IPS DF 6.9 (cell line): Measurements from ENCODE around the gene SLC29A2.

Experiments used
- DNase-seq: peaks from one replicate; pipeline ENCODE4 v3.0.0-alpha.2; 2013; ENCODE audit warnings: low read depth, low spot score
- H3K27ac ChIP-seq: one replicate; pipeline ENCODE4 v1.5.1; 2013; ENCODE audit warnings: low read length, control low read depth
- H3K27me3 ChIP-seq: 2 replicates; pipeline ENCODE4 v1.6.1; 2013; ENCODE audit warnings: mild to moderate bottlenecking, low read length; ENCODE audit not compliant: control insufficient read depth, insufficient read depth
- H3K36me3 ChIP-seq: 2 replicates; pipeline ENCODE4 v1.6.1; 2013; ENCODE audit warnings: low read length; ENCODE audit not compliant: control insufficient read depth, insufficient read depth
- H3K4me1 ChIP-seq: 2 replicates; pipeline ENCODE4 v1.6.1; 2013; ENCODE audit warnings: low read length; ENCODE audit not compliant: control insufficient read depth, insufficient read depth
- H3K4me3 ChIP-seq: 2 replicates; pipeline ENCODE4 v1.5.1; 2013; ENCODE audit warnings: mild to moderate bottlenecking, low read length
- H3K9me3 ChIP-seq: 2 replicates; pipeline ENCODE4 v1.6.1; 2013; ENCODE audit warnings: low read length, inconsistent platforms; ENCODE audit not compliant: control insufficient read depth, insufficient read depth
- WGBS: extraction: QIAGEN DNeasy Blood & Tissue Kit; methylation state at CpG from one replicate; pipeline ENCODE4 v1.1.7; 2013; ENCODE audit warnings: mixed read lengths, missing lambda C conversion rate; ENCODE audit not compliant: insufficient read length, insufficient coverage; 5-methylcytosine and 5-hydroxymethylcytosine counted together

The SLC29A2 gene

DNA sequence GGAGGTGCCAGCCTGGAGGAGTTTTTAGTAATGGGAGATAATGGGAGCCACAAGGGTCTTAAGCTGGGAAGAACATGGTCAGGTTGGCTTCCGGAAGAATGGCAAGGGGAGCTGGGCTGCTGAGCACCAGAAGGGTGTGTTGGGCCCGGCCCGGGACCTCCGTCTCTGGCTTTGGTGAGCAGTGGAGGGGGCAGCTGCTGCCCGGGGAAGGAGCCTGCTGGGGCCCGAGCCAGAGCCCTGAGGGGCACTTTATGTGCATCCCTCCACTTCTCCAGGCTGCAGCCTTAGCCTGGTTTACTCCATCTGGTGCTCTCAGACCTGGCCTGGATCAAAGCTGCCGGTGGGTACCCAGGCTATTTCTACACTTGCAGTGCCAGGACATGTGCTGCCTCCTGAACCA lies 40.5 kb upstream of the SLC29A2 start:
- DNase-seq, result no peak
- H3K27ac ChIP-seq, result no peak overlapping the region
- H3K4me1 ChIP-seq, result peaks cover 16% of the 10 kb centered on the region
- WGBS, result no CpG with 5 or more reads among the region's 7 CpGs
- H3K9me3 ChIP-seq, result no peaks in the 10 kb centered on the region
- no peaks in the 10 kb centered on the region for H3K36me3 ChIP-seq
- no peak overlapping the region for H3K4me3 ChIP-seq
- no peaks in the 10 kb centered on the region for H3K27me3 ChIP-seq

GRCh38 chr11:66411323-66411722 lies 39.8 kb upstream of the SLC29A2 start:
- H3K4me1 ChIP-seq, result peaks cover 16% of the 10 kb centered on the region
- no CpG with 5 or more reads among the region's 4 CpGs for WGBS
- no peaks in the 10 kb centered on the region for H3K9me3 ChIP-seq
- H3K27ac ChIP-seq, result no peak overlapping the region
- H3K4me3 ChIP-seq, result no peak overlapping the region
- H3K27me3 ChIP-seq, result no peaks in the 10 kb centered on the region
- no peak for DNase-seq
- H3K36me3 ChIP-seq, result no peaks in the 10 kb centered on the region

- DNase-seq, result no peak
- Histone ChIP-seq H3K4me3 (no peak overlapping the region), H3K36me3 (no peaks in the 10 kb centered on the region), H3K27me3 (no peaks in the 10 kb centered on the region), H3K4me1 (peaks cover 16% of the 10 kb centered on the region), H3K27ac (no peak overlapping the region), H3K9me3 (no peaks in the 10 kb centered on the region)
- WGBS, result no CpG with 5 or more reads among the region's 12 CpGs
Measured at GRCh38 chr11:66410191-66410590, 38.6 kb upstream of the SLC29A2 start.

DNA sequence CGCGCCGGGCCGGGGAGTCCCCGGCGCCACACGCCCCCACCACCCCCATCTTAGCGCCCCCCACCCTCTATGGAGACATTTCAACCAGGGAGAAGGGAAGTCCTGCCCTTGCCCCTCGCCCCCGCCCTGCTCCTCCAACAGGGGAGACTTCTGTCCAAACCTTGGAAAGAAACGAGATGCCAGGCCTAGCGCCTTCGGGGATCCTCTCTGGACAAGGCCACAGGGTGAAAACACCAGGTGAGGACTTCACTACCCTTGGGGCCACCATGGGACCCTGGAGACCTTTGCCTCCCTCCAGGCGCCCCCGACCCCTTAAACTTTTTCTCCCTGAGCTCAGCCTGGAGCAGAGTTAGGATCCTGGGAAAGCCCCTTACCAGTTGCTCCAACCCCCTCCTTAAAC lies 37.7 kb upstream of the SLC29A2 start:
- H3K36me3 ChIP-seq, result no peaks in the 10 kb centered on the region
- no peaks in the 10 kb centered on the region for H3K27me3 ChIP-seq
- peaks cover 13% of the 10 kb centered on the region for H3K4me1 ChIP-seq
- peak overlapping the region; percentile 44; the same call in 1 of the 2 replicates for H3K4me3 ChIP-seq
- H3K27ac ChIP-seq, result no peak overlapping the region
- no peaks in the 10 kb centered on the region for H3K9me3 ChIP-seq
- DNase-seq, result no peak
- WGBS, result no CpG with 5 or more reads among the region's 15 CpGs

DNA sequence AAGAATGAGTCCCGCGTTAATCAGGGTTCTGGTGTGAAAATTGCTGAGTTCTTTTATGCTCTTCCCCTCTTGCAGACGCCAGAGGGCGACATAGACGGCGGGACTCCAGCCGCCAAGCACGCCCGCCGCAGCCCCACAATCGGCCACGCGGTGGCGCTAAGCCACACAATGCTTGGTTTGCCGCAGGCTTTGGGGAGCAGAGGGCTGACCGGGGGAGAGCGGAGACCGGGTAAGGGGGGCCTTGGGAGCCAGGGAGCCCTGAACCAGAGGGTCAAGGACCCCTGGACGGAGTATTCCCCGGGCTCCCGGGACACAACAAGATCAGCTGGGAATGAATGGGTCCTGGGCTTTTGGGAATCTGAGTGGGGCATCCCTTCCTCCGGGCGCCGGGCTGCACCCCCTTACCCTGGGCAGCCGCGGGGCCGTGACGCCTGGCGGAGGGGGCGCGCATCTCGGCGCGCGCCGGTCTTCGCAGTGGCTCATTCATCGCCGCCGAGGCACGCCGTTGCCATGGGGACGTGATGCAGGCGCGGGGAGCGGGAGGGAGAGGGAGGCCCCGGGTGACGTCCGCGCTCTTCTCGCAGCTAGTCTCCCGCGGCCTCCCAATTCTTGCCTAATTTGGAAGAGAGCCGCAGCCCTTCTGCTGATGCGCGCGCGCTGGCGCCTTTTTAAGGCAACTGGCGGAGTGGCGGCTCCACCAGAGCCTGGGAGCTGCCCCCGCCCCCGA lies 37.1 kb upstream of the SLC29A2 start:
- no CpG with 5 or more reads among the region's 63 CpGs for WGBS
- Histone ChIP-seq H3K36me3 (no peaks in the 10 kb centered on the region), H3K27me3 (no peaks in the 10 kb centered on the region), H3K27ac (no peak overlapping the region), H3K9me3 (no peaks in the 10 kb centered on the region), H3K4me1 (peaks cover 10% of the 10 kb centered on the region), H3K4me3 (peak overlapping the region; percentile 44; the same call in 1 of the 2 replicates)
- peak; percentile 92 for DNase-seq

GRCh38 chr11:66407651-66408050 lies 36.1 kb upstream of the SLC29A2 start:
- no peaks in the 10 kb centered on the region for H3K27me3 ChIP-seq
- no peaks in the 10 kb centered on the region for H3K36me3 ChIP-seq
- H3K4me1 ChIP-seq, result 0 out of 2 replicates have a peak, but pooled peaks cover 4% of the 10 kb centered on the region
- H3K9me3 ChIP-seq, result no peaks in the 10 kb centered on the region
- H3K4me3 ChIP-seq, result no peak overlapping the region
- H3K27ac ChIP-seq, result no peak overlapping the region
- no peak for DNase-seq
- WGBS, result no CpG with 5 or more reads among the region's 5 CpGs

GRCh38 chr11:66393954-66394353 lies 22.4 kb upstream of the SLC29A2 start:
- H3K27ac ChIP-seq, result no peak overlapping the region
- H3K36me3 ChIP-seq, result no peaks in the 10 kb centered on the region
- no peak for DNase-seq
- no peaks in the 10 kb centered on the region for H3K9me3 ChIP-seq
- H3K4me1 ChIP-seq, result no peaks in the 10 kb centered on the region
- no CpG with 5 or more reads among the region's 3 CpGs for WGBS
- no peak overlapping the region for H3K4me3 ChIP-seq
- H3K27me3 ChIP-seq, result no peaks in the 10 kb centered on the region

- Histone ChIP-seq H3K9me3 (no peaks in the 10 kb centered on the region), H3K4me3 (no peak overlapping the region), H3K4me1 (no peaks in the 10 kb centered on the region), H3K27me3 (no peaks in the 10 kb centered on the region), H3K27ac (no peak overlapping the region), H3K36me3 (no peaks in the 10 kb centered on the region)
- DNase-seq, result no peak
- WGBS, result no CpG with 5 or more reads among the region's 6 CpGs
Measured at GRCh38 chr11:66391322-66391721, 19.8 kb upstream of the SLC29A2 start.

DNA sequence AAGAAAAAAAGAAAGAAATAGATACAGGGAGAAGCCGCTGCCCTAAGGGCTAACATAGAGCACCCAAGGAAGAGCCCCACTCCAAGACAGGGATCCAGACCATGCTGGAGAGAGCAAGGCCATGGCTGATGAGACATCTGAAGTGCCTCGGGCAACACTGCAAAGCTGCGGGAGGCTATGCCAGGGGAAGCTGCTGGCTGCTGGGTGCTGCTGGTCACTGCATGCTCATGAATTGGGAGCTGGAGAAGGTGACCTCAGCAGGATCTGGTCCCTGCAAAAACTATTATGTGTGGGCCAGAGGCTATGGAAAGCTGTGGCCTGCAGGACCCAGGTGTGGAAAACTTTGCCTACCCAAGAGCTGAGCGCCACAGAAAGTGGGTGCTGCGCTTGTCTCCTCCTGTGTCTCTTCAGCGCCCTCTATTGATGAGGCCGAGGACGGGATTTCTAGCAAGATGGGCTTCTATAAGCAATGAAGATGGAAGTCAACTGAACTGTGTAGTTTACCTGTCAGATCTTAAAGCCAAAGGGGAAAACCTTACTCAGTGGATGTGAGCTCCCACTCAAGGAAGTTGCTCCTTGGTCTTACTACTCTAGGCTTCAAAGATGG lies 17.3 kb upstream of the SLC29A2 start:
- Histone ChIP-seq H3K36me3 (no peaks in the 10 kb centered on the region), H3K4me1 (no peaks in the 10 kb centered on the region), H3K9me3 (no peaks in the 10 kb centered on the region), H3K27me3 (no peaks in the 10 kb centered on the region), H3K27ac (no peak overlapping the region), H3K4me3 (no peak overlapping the region)
- DNase-seq, result no peak
- no CpG with 5 or more reads among the region's 8 CpGs for WGBS

- no CpG with 5 or more reads among the region's 20 CpGs for WGBS
- no peaks in the 10 kb centered on the region for H3K36me3 ChIP-seq
- peak; percentile 87 for DNase-seq
- no peaks in the 10 kb centered on the region for H3K4me1 ChIP-seq
- no peak overlapping the region for H3K4me3 ChIP-seq
- H3K9me3 ChIP-seq, result no peaks in the 10 kb centered on the region
- H3K27ac ChIP-seq, result no peak overlapping the region
- no peaks in the 10 kb centered on the region for H3K27me3 ChIP-seq
Measured at GRCh38 chr11:66386171-66387069, 14.9 kb upstream of the SLC29A2 start.
